Ishikawa (cell line): ENCODE results near the gene SRBD1.

Experiments
- CEBPB ChIP-seq: IDR thresholded peaks from 2 replicates; pipeline ENCODE4 v1.6.1; 2012
- CREB1 ChIP-seq: IDR thresholded peaks from 2 replicates; pipeline ENCODE4 v1.6.1; 2012; ENCODE audit warnings: low read depth
- EGR1 ChIP-seq: IDR thresholded peaks from 2 replicates; pipeline ENCODE4 v1.6.1; 2012
- EP300 ChIP-seq: IDR thresholded peaks from 2 replicates; pipeline ENCODE4 v1.6.1; 2012; ENCODE audit warnings: borderline replicate concordance
- FOXM1 ChIP-seq: IDR thresholded peaks from 2 replicates; pipeline ENCODE4 v1.6.1; 2012; ENCODE audit warnings: low read depth, borderline replicate concordance
- MAX ChIP-seq: IDR thresholded peaks from 2 replicates; pipeline ENCODE4 v1.6.1; 2012
- NFIC ChIP-seq: IDR thresholded peaks from 2 replicates; pipeline ENCODE4 v1.6.1; 2012
- RAD21 ChIP-seq: IDR thresholded peaks from 2 replicates; pipeline ENCODE4 v1.6.1; 2012; ENCODE audit warnings: low read depth
- TAF1 ChIP-seq: IDR thresholded peaks from 2 replicates; pipeline ENCODE4 v1.6.1; 2012; ENCODE audit warnings: low read depth, mild to moderate bottlenecking
- TCF12 ChIP-seq: IDR thresholded peaks from 2 replicates; pipeline ENCODE4 v1.6.1; 2012; ENCODE audit warnings: low read depth
- TEAD4 ChIP-seq: IDR thresholded peaks from 2 replicates; pipeline ENCODE4 v1.6.1; 2012
- USF1 ChIP-seq: IDR thresholded peaks from 2 replicates; pipeline ENCODE4 v1.6.1; 2012
- YY1 ChIP-seq: IDR thresholded peaks from 2 replicates; pipeline ENCODE4 v1.6.1; 2012; ENCODE audit warnings: low read depth
- ZBTB7A ChIP-seq: IDR thresholded peaks from 2 replicates; pipeline ENCODE4 v1.6.1; 2012; ENCODE audit warnings: low read depth
- TF ChIP-seq, protein P1 (sequence below): IDR thresholded peaks from 2 replicates; pipeline ENCODE4 v1.6.1; 2012; ENCODE audit warnings: low read depth, mild to moderate bottlenecking

Gene SRBD1

DNA sequence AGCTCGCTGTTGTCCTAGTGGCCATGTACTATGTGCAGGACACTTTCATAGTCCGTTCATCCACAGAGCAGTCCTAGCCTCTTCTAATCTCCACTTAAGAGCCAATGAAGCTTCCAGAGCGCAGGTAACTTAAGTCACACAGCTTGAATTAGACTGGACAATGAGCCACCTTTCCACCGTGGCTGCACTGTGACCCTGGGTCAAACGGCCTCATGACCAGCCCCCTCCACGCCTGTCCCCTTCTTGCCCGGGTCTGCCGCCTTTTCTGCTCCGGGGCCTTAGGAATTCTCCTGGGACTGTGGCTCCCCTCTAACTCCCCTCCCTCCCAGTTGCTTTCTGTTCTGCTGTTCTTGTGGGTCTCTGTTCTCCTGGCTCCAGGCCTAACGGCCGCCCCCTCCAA, 32.0 kb upstream of the SRBD1 start:
- no peak for TF ChIP-seq TEAD4
- no peak for TF ChIP-seq ZBTB7A
- TF ChIP-seq, protein P1, sequence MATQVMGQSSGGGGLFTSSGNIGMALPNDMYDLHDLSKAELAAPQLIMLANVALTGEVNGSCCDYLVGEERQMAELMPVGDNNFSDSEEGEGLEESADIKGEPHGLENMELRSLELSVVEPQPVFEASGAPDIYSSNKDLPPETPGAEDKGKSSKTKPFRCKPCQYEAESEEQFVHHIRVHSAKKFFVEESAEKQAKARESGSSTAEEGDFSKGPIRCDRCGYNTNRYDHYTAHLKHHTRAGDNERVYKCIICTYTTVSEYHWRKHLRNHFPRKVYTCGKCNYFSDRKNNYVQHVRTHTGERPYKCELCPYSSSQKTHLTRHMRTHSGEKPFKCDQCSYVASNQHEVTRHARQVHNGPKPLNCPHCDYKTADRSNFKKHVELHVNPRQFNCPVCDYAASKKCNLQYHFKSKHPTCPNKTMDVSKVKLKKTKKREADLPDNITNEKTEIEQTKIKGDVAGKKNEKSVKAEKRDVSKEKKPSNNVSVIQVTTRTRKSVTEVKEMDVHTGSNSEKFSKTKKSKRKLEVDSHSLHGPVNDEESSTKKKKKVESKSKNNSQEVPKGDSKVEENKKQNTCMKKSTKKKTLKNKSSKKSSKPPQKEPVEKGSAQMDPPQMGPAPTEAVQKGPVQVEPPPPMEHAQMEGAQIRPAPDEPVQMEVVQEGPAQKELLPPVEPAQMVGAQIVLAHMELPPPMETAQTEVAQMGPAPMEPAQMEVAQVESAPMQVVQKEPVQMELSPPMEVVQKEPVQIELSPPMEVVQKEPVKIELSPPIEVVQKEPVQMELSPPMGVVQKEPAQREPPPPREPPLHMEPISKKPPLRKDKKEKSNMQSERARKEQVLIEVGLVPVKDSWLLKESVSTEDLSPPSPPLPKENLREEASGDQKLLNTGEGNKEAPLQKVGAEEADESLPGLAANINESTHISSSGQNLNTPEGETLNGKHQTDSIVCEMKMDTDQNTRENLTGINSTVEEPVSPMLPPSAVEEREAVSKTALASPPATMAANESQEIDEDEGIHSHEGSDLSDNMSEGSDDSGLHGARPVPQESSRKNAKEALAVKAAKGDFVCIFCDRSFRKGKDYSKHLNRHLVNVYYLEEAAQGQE: no peak
- no peak for TF ChIP-seq TCF12
- no peak for TF ChIP-seq CEBPB
- no peak for TF ChIP-seq FOXM1
- TF ChIP-seq EP300: no peak
- no peak for TF ChIP-seq USF1
- no peak for TF ChIP-seq EGR1
- TF ChIP-seq TAF1: no peak
- TF ChIP-seq NFIC: no peak
- no peak for TF ChIP-seq MAX
- no peak for TF ChIP-seq RAD21
- TF ChIP-seq YY1: no peak
- TF ChIP-seq CREB1: no peak

DNA sequence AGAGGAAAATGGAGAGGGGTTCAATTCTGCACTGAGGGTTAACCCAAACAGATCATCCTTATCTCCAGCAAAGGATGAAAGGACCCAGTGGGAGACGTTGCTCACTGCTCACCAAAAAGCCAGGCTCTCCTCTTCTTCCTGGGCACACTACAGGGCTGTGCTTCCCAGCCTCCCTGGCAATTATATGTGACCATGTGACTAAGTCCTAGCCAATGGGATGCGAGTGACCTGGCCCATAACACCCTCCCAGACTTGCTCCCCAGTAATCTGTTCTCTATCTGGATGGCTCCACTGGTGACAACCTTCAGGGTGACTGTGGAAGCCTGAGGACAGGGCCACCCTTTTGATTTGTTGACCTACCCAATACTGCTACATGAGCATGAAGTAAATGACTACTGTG, 29.5 kb upstream of the SRBD1 start:
- TF ChIP-seq CEBPB: no peak
- TF ChIP-seq USF1: peak; percentile 72

- TF ChIP-seq TCF12 (no peak), CREB1 (no peak), FOXM1 (no peak), EGR1 (no peak), MAX (no peak), TAF1 (no peak), RAD21 (no peak), CEBPB (no peak), NFIC (no peak), YY1 (no peak), TEAD4 (no peak), USF1 (no peak), EP300 (no peak), ZBTB7A (no peak)
- TF ChIP-seq, protein P1: no peak
Measured at GRCh38 chr2:45637440-45637839, 26.4 kb upstream of the SRBD1 start.

- TF ChIP-seq FOXM1 (no peak), USF1 (no peak), EP300 (no peak), TEAD4 (no peak), TCF12 (no peak), RAD21 (no peak), YY1 (no peak), ZBTB7A (no peak), CEBPB (no peak), NFIC (no peak), CREB1 (no peak), EGR1 (no peak), MAX (no peak), TAF1 (no peak)
- TF ChIP-seq, protein P1: no peak
Measured at GRCh38 chr2:45636008-45636407, 24.9 kb upstream of the SRBD1 start.
